A549 (cell line): Measurements from ENCODE around the gene TFE3. TPM values are rescaled to one million over a fixed set of nuclear protein-coding genes. Genes with fewer than 3 reads are reported as not detected.
"Not testable (repeated sequence)": the region's sequence is repeated elsewhere in the genome, so short reads cannot be mapped to it uniquely, and the experiment has no call there.

Experiments used
- ATAC-seq, 2 experiments: fragments of 200-7000 bp in 1 of 2; fragments of >200 bp in 1 of 2; cut with Nextera tagmentation in 1 of 2; cut with Tn5 transposase in 1 of 2; 3 replicates each; pipeline versions ENCODE4 v1.8.0 to v1.9.1; 2018 to 2020; ENCODE audit warnings: mild to moderate bottlenecking in 1 of 2, moderate library complexity in 1 of 2
- CTCF ChIA-PET: fragments of 300-600 bp; sonication (Branson Sonifier 250); formaldehyde crosslinking; extraction: SDS; loops from one replicate; lab custom pipeline; 2021; ENCODE audit warnings: antibody characterized with exemption, inconsistent platforms; lab: Yijun Ruan, JAX
- POLR2A ChIA-PET: fragments of 350-600 bp; formaldehyde crosslinking; extraction: SDS; loops from one replicate; lab custom pipeline; 2021; ENCODE audit warnings: antibody characterized with exemption, inconsistent platforms; lab: Yijun Ruan, JAX
- DNase-seq, 2 experiments: peaks; one replicate each; pipeline versions ENCODE4 v3.0.0 to v3.0.0-alpha.2; 2011 to 2016; ENCODE audit warnings: low read depth in 1 of 2, low spot score in 1 of 2
- FAIRE-seq: peaks from 2 replicates; lab custom pipeline; 2011; peaks lifted over from hg19 to GRCh38; lab: Jason Lieb, UNC
- H3K27ac ChIP-seq, 2 experiments: fragments of >200 bp; sonication (Bioruptor Twin); formaldehyde crosslinking; 3 replicates each; pipeline ENCODE4 v1.5.1; 2016 to 2017
- H3K4me1 ChIP-seq: fragments of >200 bp; sonication (Bioruptor Twin); formaldehyde crosslinking; 3 replicates; pipeline ENCODE4 v1.6.1; 2016
- H3K4me2 ChIP-seq: fragments of >200 bp; sonication (Bioruptor Twin); formaldehyde crosslinking; 3 replicates; pipeline ENCODE4 v1.6.1; 2016
- H3K4me3 ChIP-seq: fragments of >200 bp; sonication (Bioruptor Twin); formaldehyde crosslinking; 3 replicates; pipeline ENCODE4 v1.5.1; 2016
- H3K9me3 ChIP-seq: fragments of >200 bp; sonication (Bioruptor Twin); formaldehyde crosslinking; 3 replicates; pipeline ENCODE4 v1.6.1; 2016
- CBX2 ChIP-seq: fragments of 200-600 bp; sonication (generic); IDR thresholded peaks from 2 replicates; pipeline ENCODE4 v1.6.1; 2016; ENCODE audit warnings: low read depth, mild to moderate bottlenecking, borderline replicate concordance
- ESRRA ChIP-seq: fragments of 150-350 bp; IDR thresholded peaks from 2 replicates; pipeline ENCODE4 v1.6.1; 2014; ENCODE audit warnings: mild to moderate bottlenecking, low read length, borderline replicate concordance
- FOSL2 ChIP-seq, 2 experiments: fragments of 450-650 bp in 1 of 2; fragments of >200 bp in 1 of 2; sonication (Bioruptor Twin) in 1 of 2; formaldehyde crosslinking; IDR thresholded peaks; 2 replicates each; pipeline versions ENCODE4 v1.5.0 to v1.6.1; 2016 to 2020; ENCODE audit warnings: mild to moderate bottlenecking in 1 of 2, moderate library complexity in 1 of 2
- SREBF2 ChIP-seq: fragments of 450-650 bp; IDR thresholded peaks from 2 replicates; pipeline ENCODE4 v1.6.1; 2014; ENCODE audit warnings: mild to moderate bottlenecking, moderate library complexity
- TFCP2L1 ChIP-seq: fragments of 250-450 bp; sonication (Bioruptor Pico); IDR thresholded peaks from 2 replicates; pipeline ENCODE4 v1.5.0; 2021; ENCODE audit warnings: mild to moderate bottlenecking
- TP53 ChIP-seq: fragments of 250-450 bp; sonication (Bioruptor Pico); IDR thresholded peaks from 2 replicates; pipeline ENCODE4 v1.5.0; 2021; ENCODE audit warnings: mild to moderate bottlenecking, moderate library complexity
- WGBS: methylation state at CpG from one replicate; pipeline ENCODE4 v1.1.6; 2017; ENCODE audit errors: missing lambda C conversion rate; 5-methylcytosine and 5-hydroxymethylcytosine counted together
- polyA plus RNA-seq, 4 experiments: library from polyadenylated mRNA; depleted of rRNA in 3 of 4; stranded (reverse); fragments of >200 nt; fragmentation: RNase III in 1 of 4; extraction: RNeasy Plus Mini Kit Qiagen cat#74134 plus additional on column Dnase treatment in 1 of 4; gene quantifications; 2 replicates in 3 of 4; 3 replicates in 1 of 4; pipeline ENCODE4 v1.2.3, GENCODE V29; 2011 to 2017
- small RNA-seq, 6 experiments: library from RNA; depleted of rRNA; stranded (forward); fragments of <200 nt; gene quantifications; one replicate each; pipeline ENCODE3, GENCODE V24; 2012
- TF ChIP-seq, protein P1 (sequence below): fragments of >200 bp; sonication (Bioruptor Twin); formaldehyde crosslinking; IDR thresholded peaks from 2 replicates; pipeline ENCODE4 v1.6.1; 2016
- TF ChIP-seq, protein P2 (sequence below): fragments of 250-450 bp; sonication (Bioruptor Pico); IDR thresholded peaks from 2 replicates; pipeline ENCODE4 v1.5.0; 2020; ENCODE audit warnings: low read depth, mild to moderate bottlenecking, moderate library complexity
- TF ChIP-seq, protein P3 (sequence below): fragments of 200-600 bp; sonication (generic); IDR thresholded peaks from 2 replicates; pipeline ENCODE4 v1.6.1; 2016; ENCODE audit warnings: antibody characterized with exemption, mild to moderate bottlenecking, moderate library complexity

TFE3 gene
- polyA plus RNA-seq, 2 of the 4 experiments (the other 2 are of a cell fraction), result 16.1 to 56.3 TPM

DNA sequence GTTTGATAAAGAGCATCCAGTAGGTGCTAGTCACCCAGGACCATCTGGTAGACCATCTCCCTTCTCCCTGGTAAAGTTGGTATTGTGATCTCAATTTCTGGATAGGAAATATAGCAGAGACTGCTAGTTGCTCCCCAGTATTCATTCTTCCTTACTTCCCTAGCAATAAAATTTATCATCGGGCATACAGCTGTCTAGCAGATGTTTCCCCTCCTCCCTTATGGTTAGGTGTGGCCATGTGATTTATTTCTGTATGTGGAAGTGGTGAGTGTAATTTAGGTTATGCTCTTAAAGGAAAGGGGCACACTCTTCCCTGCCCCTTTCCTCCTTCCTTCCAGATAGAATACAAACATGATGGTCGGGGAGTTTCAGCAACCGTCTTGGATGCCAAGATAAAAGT lies 59.3 kb downstream of the TFE3 start:
- 93% methylated on average over 3 of the region's 3 CpGs for WGBS
- Histone ChIP-seq H3K27ac (no peak overlapping the region), H3K9me3 (no peaks in the 10 kb centered on the region), H3K4me1 (no peaks in the 10 kb centered on the region), H3K4me2 (no peak overlapping the region), H3K4me3 (no peak overlapping the region)
- ATAC-seq (no peak), DNase-seq (no peak), FAIRE-seq (no peak)
- ChIA-PET CTCF (no interaction called here), POLR2A (no interaction called here)
- no peak for TF ChIP-seq ESRRA
- no peak for TF ChIP-seq TP53
- no peak for TF ChIP-seq CBX2
- no peak for TF ChIP-seq SREBF2
- no peak for TF ChIP-seq FOSL2 (IDR thresholded peaks at IDR 0.05)
- no peak for TF ChIP-seq FOSL2 (CRISPR knock-in tag; IDR thresholded peaks at IDR 0.05)

DNA sequence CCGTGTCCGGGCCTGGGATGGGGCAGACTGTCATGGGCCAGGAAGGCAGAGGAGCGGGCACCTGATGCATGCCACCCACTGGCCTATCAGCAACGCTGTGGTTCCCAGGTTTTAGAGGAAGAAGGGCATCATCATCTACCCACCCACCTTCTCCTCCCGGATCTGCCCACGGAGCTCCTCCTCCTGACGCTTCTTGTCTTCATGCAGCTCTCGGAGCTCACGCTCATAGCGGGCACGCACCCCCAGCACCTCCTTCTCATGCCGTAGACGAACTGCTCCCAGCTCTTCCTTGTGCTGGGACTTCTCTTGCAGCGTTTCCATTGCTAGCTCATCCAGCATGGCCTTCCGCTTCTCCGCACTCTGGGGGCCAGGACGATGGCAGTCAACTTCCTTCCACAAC lies 60.1 kb downstream of the TFE3 start:
- ChIA-PET POLR2A (no interaction called here), CTCF (interaction anchor here (2.7 kb wide), 1 partner anchor 10 kb away, joined by 13 read pairs; the partner anchor contains the start of gene KCND1)
- H3K4me1 ChIP-seq, result no peaks in the 10 kb centered on the region
- H3K27ac ChIP-seq, result no peak overlapping the region
- FAIRE-seq (no peak), ATAC-seq (no peak), DNase-seq (no peak)
- H3K4me3 ChIP-seq, result no peak overlapping the region
- no peaks in the 10 kb centered on the region for H3K9me3 ChIP-seq
- 93% methylated on average over 16 of the region's 17 CpGs for WGBS
- TF ChIP-seq, protein P1, sequence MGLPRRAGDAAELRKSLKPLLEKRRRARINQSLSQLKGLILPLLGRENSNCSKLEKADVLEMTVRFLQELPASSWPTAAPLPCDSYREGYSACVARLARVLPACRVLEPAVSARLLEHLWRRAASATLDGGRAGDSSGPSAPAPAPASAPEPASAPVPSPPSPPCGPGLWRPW, result no peak
- no peak for TF ChIP-seq TFCP2L1 (CRISPR knock-in tag)
- no peak overlapping the region for H3K4me2 ChIP-seq

DNA sequence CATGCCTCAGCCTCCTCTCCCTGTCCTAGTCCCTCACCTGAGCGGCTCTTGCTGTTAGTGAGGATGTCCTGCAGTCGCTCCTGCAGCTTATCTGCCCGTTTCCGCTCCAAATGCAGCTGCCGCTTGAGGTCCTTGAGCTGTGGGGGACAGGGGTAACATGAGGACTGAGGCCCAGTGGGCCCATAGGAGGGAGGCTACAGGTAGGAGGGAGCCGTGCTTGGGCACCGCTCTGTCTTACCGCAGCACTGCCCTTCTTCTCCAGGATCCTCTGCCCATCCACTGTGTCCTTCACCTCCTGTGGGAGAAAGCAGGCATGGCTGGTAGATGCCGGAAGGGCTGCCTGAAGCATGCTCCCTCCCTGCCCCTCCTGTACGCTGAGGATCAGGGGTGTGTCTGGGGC lies 62.0 kb downstream of the TFE3 start:
- peak; percentile 21 to 34; a peak in 3 of 6 replicates for ATAC-seq
- H3K4me1 ChIP-seq, result no peaks in the 10 kb centered on the region
- H3K9me3 ChIP-seq, result no peaks in the 10 kb centered on the region
- no peak overlapping the region for H3K4me3 ChIP-seq
- no peak for FAIRE-seq
- CTCF ChIA-PET, result interaction anchor here (2.7 kb wide), 1 partner anchor 8 kb away, joined by 13 read pairs; the partner anchor contains the start of gene KCND1
- TF ChIP-seq, protein P2, sequence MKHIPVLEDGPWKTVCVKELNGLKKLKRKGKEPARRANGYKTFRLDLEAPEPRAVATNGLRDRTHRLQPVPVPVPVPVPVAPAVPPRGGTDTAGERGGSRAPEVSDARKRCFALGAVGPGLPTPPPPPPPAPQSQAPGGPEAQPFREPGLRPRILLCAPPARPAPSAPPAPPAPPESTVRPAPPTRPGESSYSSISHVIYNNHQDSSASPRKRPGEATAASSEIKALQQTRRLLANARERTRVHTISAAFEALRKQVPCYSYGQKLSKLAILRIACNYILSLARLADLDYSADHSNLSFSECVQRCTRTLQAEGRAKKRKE (CRISPR knock-in tag), result no peak
- TF ChIP-seq, protein P3, sequence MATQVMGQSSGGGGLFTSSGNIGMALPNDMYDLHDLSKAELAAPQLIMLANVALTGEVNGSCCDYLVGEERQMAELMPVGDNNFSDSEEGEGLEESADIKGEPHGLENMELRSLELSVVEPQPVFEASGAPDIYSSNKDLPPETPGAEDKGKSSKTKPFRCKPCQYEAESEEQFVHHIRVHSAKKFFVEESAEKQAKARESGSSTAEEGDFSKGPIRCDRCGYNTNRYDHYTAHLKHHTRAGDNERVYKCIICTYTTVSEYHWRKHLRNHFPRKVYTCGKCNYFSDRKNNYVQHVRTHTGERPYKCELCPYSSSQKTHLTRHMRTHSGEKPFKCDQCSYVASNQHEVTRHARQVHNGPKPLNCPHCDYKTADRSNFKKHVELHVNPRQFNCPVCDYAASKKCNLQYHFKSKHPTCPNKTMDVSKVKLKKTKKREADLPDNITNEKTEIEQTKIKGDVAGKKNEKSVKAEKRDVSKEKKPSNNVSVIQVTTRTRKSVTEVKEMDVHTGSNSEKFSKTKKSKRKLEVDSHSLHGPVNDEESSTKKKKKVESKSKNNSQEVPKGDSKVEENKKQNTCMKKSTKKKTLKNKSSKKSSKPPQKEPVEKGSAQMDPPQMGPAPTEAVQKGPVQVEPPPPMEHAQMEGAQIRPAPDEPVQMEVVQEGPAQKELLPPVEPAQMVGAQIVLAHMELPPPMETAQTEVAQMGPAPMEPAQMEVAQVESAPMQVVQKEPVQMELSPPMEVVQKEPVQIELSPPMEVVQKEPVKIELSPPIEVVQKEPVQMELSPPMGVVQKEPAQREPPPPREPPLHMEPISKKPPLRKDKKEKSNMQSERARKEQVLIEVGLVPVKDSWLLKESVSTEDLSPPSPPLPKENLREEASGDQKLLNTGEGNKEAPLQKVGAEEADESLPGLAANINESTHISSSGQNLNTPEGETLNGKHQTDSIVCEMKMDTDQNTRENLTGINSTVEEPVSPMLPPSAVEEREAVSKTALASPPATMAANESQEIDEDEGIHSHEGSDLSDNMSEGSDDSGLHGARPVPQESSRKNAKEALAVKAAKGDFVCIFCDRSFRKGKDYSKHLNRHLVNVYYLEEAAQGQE, result no peak
- TF ChIP-seq, all 56 proteins: peak for 0
- POLR2A ChIA-PET, result no interaction called here
- no peak overlapping the region for H3K27ac ChIP-seq
- DNase-seq, result no peak
- H3K4me2 ChIP-seq, result no peak overlapping the region
- WGBS, result 97% methylated on average over 5 of the region's 10 CpGs

GRCh38 chrX:48980341-48980740 lies 62.8 kb downstream of the TFE3 start:
- H3K4me1 ChIP-seq, H3K4me3 ChIP-seq, POLR2A ChIA-PET, FAIRE-seq, DNase-seq, H3K27ac ChIP-seq, ATAC-seq, H3K9me3 ChIP-seq, CTCF ChIA-PET, H3K4me2 ChIP-seq: not testable (repeated sequence)
- 83% methylated on average over 10 of the region's 10 CpGs for WGBS

Small RNA genes within 50 kb of the gene (small RNA-seq; reads per million reads assigned to genes)
- gene RNU4-52P, result 0 reads per million in 6 experiments

Other genes with a start within 250 kb of the TFE3 start
- gene HDAC6, start 241.3 kb downstream of the TFE3 start, polyA plus RNA-seq (2011; rRNA removed), result 50.6 and 53.2 TPM in 2 replicates
- gene HDAC6, start 241.3 kb downstream of the TFE3 start, polyA plus RNA-seq (2017; fragmentation: RNase III; extraction: RNeasy Plus Mini Kit Qiagen cat#74134 plus additional on column Dnase treatment), result 38.9 to 52.4 TPM (median 52.1 TPM) in 3 replicates
- 0.07 TPM in 1 of 2 replicates, not detected in the other for gene ERAS, start 216.8 kb downstream of the TFE3 start, polyA plus RNA-seq (2011; rRNA removed)
- gene ERAS, start 216.8 kb downstream of the TFE3 start, polyA plus RNA-seq (2017; fragmentation: RNase III; extraction: RNeasy Plus Mini Kit Qiagen cat#74134 plus additional on column Dnase treatment), result 0.06 to 0.07 TPM in 2 of 3 replicates, not detected in the other
- 1.7 and 3.0 TPM in 2 replicates for gene PCSK1N, start 207.7 kb downstream of the TFE3 start, polyA plus RNA-seq (2011; rRNA removed)
- 15.9 to 22.9 TPM (median 21.2 TPM) in 3 replicates for gene PCSK1N, start 207.7 kb downstream of the TFE3 start, polyA plus RNA-seq (2017; fragmentation: RNase III; extraction: RNeasy Plus Mini Kit Qiagen cat#74134 plus additional on column Dnase treatment)
- gene TIMM17B, start 145.6 kb downstream of the TFE3 start, polyA plus RNA-seq (2011; rRNA removed), result 68.9 and 71.8 TPM in 2 replicates
- 71.9 to 76.9 TPM (median 73.3 TPM) in 3 replicates for gene TIMM17B, start 145.6 kb downstream of the TFE3 start, polyA plus RNA-seq (2017; fragmentation: RNase III; extraction: RNeasy Plus Mini Kit Qiagen cat#74134 plus additional on column Dnase treatment)
- 119 and 125 TPM in 2 replicates for gene PQBP1, start 145.4 kb downstream of the TFE3 start, polyA plus RNA-seq (2011; rRNA removed)
- gene PQBP1, start 145.4 kb downstream of the TFE3 start, polyA plus RNA-seq (2017; fragmentation: RNase III; extraction: RNeasy Plus Mini Kit Qiagen cat#74134 plus additional on column Dnase treatment), result 140 to 158 TPM (median 147 TPM) in 3 replicates
- gene SLC35A2, start 131.7 kb downstream of the TFE3 start, polyA plus RNA-seq (2011; rRNA removed), result 39.4 and 64.2 TPM in 2 replicates
- 42.3 to 50.2 TPM (median 49.0 TPM) in 3 replicates for gene SLC35A2, start 131.7 kb downstream of the TFE3 start, polyA plus RNA-seq (2017; fragmentation: RNase III; extraction: RNeasy Plus Mini Kit Qiagen cat#74134 plus additional on column Dnase treatment)
- 8.2 and 8.5 TPM in 2 replicates for gene PIM2, start 124.3 kb downstream of the TFE3 start, polyA plus RNA-seq (2011; rRNA removed)
- gene PIM2, start 124.3 kb downstream of the TFE3 start, polyA plus RNA-seq (2017; fragmentation: RNase III; extraction: RNeasy Plus Mini Kit Qiagen cat#74134 plus additional on column Dnase treatment), result 7.9 to 8.8 TPM (median 7.9 TPM) in 3 replicates
- gene OTUD5, start 85.8 kb downstream of the TFE3 start, polyA plus RNA-seq (2011; rRNA removed), result 57.7 and 65.6 TPM in 2 replicates
- gene OTUD5, start 85.8 kb downstream of the TFE3 start, polyA plus RNA-seq (2017; fragmentation: RNase III; extraction: RNeasy Plus Mini Kit Qiagen cat#74134 plus additional on column Dnase treatment), result 42.5 to 48.2 TPM (median 45.9 TPM) in 3 replicates
- 0.59 and 1.1 TPM in 2 replicates for gene KCND1, start 71.5 kb downstream of the TFE3 start, polyA plus RNA-seq (2011; rRNA removed)
- gene KCND1, start 71.5 kb downstream of the TFE3 start, polyA plus RNA-seq (2017; fragmentation: RNase III; extraction: RNeasy Plus Mini Kit Qiagen cat#74134 plus additional on column Dnase treatment), result 0.69 to 0.79 TPM (median 0.77 TPM) in 3 replicates
- gene GRIPAP1, start 41.1 kb downstream of the TFE3 start, polyA plus RNA-seq (2011; rRNA removed), result 33.7 and 35.1 TPM in 2 replicates
- gene GRIPAP1, start 41.1 kb downstream of the TFE3 start, polyA plus RNA-seq (2017; fragmentation: RNase III; extraction: RNeasy Plus Mini Kit Qiagen cat#74134 plus additional on column Dnase treatment), result 27.7 to 36.2 TPM (median 34.3 TPM) in 3 replicates
- gene CCDC120, start 15.6 kb upstream of the TFE3 start, polyA plus RNA-seq (2011; rRNA removed), result 1.6 and 2.0 TPM in 2 replicates
- 3.2 to 4.1 TPM (median 4.0 TPM) in 3 replicates for gene CCDC120, start 15.6 kb upstream of the TFE3 start, polyA plus RNA-seq (2017; fragmentation: RNase III; extraction: RNeasy Plus Mini Kit Qiagen cat#74134 plus additional on column Dnase treatment)
- gene PRAF2, start 30.6 kb upstream of the TFE3 start, polyA plus RNA-seq (2011; rRNA removed), result 13.6 and 17.0 TPM in 2 replicates
- gene PRAF2, start 30.6 kb upstream of the TFE3 start, polyA plus RNA-seq (2017; fragmentation: RNase III; extraction: RNeasy Plus Mini Kit Qiagen cat#74134 plus additional on column Dnase treatment), result 29.9 to 37.7 TPM (median 35.4 TPM) in 3 replicates
- gene WDR45, start 36.5 kb upstream of the TFE3 start, polyA plus RNA-seq (2011; rRNA removed), result 55.5 and 80.1 TPM in 2 replicates
- gene WDR45, start 36.5 kb upstream of the TFE3 start, polyA plus RNA-seq (2017; fragmentation: RNase III; extraction: RNeasy Plus Mini Kit Qiagen cat#74134 plus additional on column Dnase treatment), result 33.8 to 41.5 TPM (median 37.7 TPM) in 3 replicates
- 34.4 and 40.7 TPM in 2 replicates for gene GPKOW, start 80.4 kb upstream of the TFE3 start, polyA plus RNA-seq (2011; rRNA removed)
- gene GPKOW, start 80.4 kb upstream of the TFE3 start, polyA plus RNA-seq (2017; fragmentation: RNase III; extraction: RNeasy Plus Mini Kit Qiagen cat#74134 plus additional on column Dnase treatment), result 22.0 to 24.9 TPM (median 24.1 TPM) in 3 replicates
- 1.1 and 1.2 TPM in 2 replicates for gene MAGIX, start 119.4 kb upstream of the TFE3 start, polyA plus RNA-seq (2011; rRNA removed)
- 2.2 to 3.0 TPM (median 2.5 TPM) in 3 replicates for gene MAGIX, start 119.4 kb upstream of the TFE3 start, polyA plus RNA-seq (2017; fragmentation: RNase III; extraction: RNeasy Plus Mini Kit Qiagen cat#74134 plus additional on column Dnase treatment)
- gene PLP2, start 128.5 kb upstream of the TFE3 start, polyA plus RNA-seq (2011; rRNA removed), result 209 and 277 TPM in 2 replicates
- gene PLP2, start 128.5 kb upstream of the TFE3 start, polyA plus RNA-seq (2017; fragmentation: RNase III; extraction: RNeasy Plus Mini Kit Qiagen cat#74134 plus additional on column Dnase treatment), result 162 to 168 TPM (median 164 TPM) in 3 replicates
- gene PRICKLE3, start 143.0 kb upstream of the TFE3 start, polyA plus RNA-seq (2011; rRNA removed), result 7.9 and 9.3 TPM in 2 replicates
- 12.9 to 14.1 TPM (median 14.0 TPM) in 3 replicates for gene PRICKLE3, start 143.0 kb upstream of the TFE3 start, polyA plus RNA-seq (2017; fragmentation: RNase III; extraction: RNeasy Plus Mini Kit Qiagen cat#74134 plus additional on column Dnase treatment)
- 1.3 and 1.7 TPM in 2 replicates for gene SYP, start 156.8 kb upstream of the TFE3 start, polyA plus RNA-seq (2011; rRNA removed)
- gene SYP, start 156.8 kb upstream of the TFE3 start, polyA plus RNA-seq (2017; fragmentation: RNase III; extraction: RNeasy Plus Mini Kit Qiagen cat#74134 plus additional on column Dnase treatment), result 3.3 to 4.0 TPM (median 3.8 TPM) in 3 replicates
- gene CACNA1F, start 190.0 kb upstream of the TFE3 start, polyA plus RNA-seq (2011; rRNA removed), result not detected in 2 replicates
- gene CACNA1F, start 190.0 kb upstream of the TFE3 start, polyA plus RNA-seq (2017; fragmentation: RNase III; extraction: RNeasy Plus Mini Kit Qiagen cat#74134 plus additional on column Dnase treatment), result not detected in 3 replicates
- gene CCDC22, start 192.1 kb upstream of the TFE3 start, polyA plus RNA-seq (2011; rRNA removed), result 8.8 and 11.4 TPM in 2 replicates
- gene CCDC22, start 192.1 kb upstream of the TFE3 start, polyA plus RNA-seq (2017; fragmentation: RNase III; extraction: RNeasy Plus Mini Kit Qiagen cat#74134 plus additional on column Dnase treatment), result 10.8 to 11.8 TPM (median 10.9 TPM) in 3 replicates
- gene FOXP3, start 221.4 kb upstream of the TFE3 start, polyA plus RNA-seq (2011; rRNA removed), result 0.13 and 0.21 TPM in 2 replicates
- 0.04 to 0.13 TPM (median 0.13 TPM) in 3 replicates for gene FOXP3, start 221.4 kb upstream of the TFE3 start, polyA plus RNA-seq (2017; fragmentation: RNase III; extraction: RNeasy Plus Mini Kit Qiagen cat#74134 plus additional on column Dnase treatment)
- gene PPP1R3F, start 226.4 kb upstream of the TFE3 start, polyA plus RNA-seq (2011; rRNA removed), result 2.7 and 3.0 TPM in 2 replicates
- gene PPP1R3F, start 226.4 kb upstream of the TFE3 start, polyA plus RNA-seq (2017; fragmentation: RNase III; extraction: RNeasy Plus Mini Kit Qiagen cat#74134 plus additional on column Dnase treatment), result 3.5 to 6.1 TPM (median 5.2 TPM) in 3 replicates